ENCODE data around the gene SPTLC2.

GRCh38 chr14:77573964-77574363, 42.5 kb downstream of the SPTLC2 start:
- TF ChIP-seq, protein P1, sequence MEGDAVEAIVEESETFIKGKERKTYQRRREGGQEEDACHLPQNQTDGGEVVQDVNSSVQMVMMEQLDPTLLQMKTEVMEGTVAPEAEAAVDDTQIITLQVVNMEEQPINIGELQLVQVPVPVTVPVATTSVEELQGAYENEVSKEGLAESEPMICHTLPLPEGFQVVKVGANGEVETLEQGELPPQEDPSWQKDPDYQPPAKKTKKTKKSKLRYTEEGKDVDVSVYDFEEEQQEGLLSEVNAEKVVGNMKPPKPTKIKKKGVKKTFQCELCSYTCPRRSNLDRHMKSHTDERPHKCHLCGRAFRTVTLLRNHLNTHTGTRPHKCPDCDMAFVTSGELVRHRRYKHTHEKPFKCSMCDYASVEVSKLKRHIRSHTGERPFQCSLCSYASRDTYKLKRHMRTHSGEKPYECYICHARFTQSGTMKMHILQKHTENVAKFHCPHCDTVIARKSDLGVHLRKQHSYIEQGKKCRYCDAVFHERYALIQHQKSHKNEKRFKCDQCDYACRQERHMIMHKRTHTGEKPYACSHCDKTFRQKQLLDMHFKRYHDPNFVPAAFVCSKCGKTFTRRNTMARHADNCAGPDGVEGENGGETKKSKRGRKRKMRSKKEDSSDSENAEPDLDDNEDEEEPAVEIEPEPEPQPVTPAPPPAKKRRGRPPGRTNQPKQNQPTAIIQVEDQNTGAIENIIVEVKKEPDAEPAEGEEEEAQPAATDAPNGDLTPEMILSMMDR (IDR thresholded peaks at IDR 0.05), result no peak
- TF ChIP-seq POLR2A (IDR thresholded peaks at IDR 0.05), result no peak

Data from gastroesophageal sphincter (tissue), 3 donors.